HT-29 (cell line): ENCODE data around the gene ZNHIT3. TPM values are rescaled to one million over a fixed set of nuclear protein-coding genes. Genes with fewer than 3 reads are reported as not detected.
"Not testable (repeated sequence)": the region's sequence is repeated elsewhere in the genome, so short reads cannot be mapped to it uniquely, and the experiment has no call there.

ENCODE experiments used
- DNase-seq: peaks from one replicate; pipeline ENCODE4 v3.0.0-alpha.2; 2015; ENCODE audit warnings: low spot score
- total RNA-seq: library from RNA; depleted of rRNA; stranded (reverse); fragments of >200 nt; shearing (Covaris generic); gene quantifications from 2 replicates; pipeline ENCODE4 v1.2.3, GENCODE V29; 2014

Gene ZNHIT3
- total RNA-seq, 1 experiment from 2014 or later, result 37.2 TPM

DNA sequence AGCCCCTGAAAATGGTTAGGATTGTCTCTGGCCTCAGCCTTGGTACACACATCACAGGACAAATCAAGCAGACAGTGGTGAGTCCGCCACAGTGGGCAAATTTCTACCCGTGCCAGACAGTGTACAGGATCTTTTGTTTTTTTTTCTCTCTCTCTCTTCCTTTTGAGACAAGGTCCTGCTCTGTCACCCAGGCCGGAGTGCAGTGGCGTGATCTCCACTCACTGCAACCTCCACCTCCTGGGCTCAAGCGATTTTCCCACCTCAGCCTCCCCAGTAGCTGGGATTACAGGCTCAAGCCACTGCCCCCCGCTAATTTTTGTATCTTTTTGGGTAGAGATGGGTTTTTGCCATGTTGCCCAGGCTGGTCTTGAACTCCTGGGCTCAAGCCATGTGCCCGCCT is 2.5 kb upstream of the ZNHIT3 start:
- not testable (repeated sequence) for DNase-seq

DNA sequence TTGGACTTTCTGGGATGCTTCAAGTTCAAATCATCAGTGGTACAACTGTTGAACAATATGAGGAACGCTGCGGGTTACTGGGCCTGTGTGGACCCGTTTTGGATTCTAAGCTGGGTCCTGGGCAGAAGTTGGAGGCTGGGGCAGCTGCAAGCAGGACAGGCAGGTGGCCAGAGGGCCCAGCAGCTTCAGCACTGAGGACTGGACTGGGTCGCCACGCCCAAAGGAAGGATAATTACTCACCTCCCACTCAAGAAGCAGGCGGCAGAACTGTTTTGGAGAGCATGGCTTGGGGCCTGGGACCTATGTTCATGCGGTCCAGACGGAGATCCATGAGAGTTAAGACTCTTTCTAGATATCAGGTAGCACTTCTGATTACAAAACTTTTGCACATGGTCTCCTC is 1.5 kb upstream of the ZNHIT3 start:
- DNase-seq, result no peak

DNA sequence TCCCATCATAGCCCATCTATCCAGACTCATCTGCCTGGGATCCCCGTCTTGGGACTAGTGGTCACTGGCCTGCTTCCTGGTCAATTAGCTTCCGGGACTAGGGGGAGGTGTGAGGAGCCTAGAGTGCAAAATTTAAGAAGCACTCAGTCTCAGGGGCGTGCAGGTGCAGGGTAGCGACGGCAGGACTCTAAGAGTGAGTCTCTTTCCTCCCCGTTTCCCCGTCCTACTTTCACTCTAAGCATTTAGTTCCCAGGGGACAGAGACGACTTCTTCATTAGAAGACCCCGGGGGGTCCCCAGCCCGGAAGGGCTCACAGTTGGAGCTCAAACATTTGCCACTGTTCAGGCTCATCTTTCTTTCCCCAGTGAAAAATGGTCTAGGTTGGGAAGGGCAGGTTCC is 677 bp upstream of the ZNHIT3 start:
- DNase-seq, result no peak

DNA sequence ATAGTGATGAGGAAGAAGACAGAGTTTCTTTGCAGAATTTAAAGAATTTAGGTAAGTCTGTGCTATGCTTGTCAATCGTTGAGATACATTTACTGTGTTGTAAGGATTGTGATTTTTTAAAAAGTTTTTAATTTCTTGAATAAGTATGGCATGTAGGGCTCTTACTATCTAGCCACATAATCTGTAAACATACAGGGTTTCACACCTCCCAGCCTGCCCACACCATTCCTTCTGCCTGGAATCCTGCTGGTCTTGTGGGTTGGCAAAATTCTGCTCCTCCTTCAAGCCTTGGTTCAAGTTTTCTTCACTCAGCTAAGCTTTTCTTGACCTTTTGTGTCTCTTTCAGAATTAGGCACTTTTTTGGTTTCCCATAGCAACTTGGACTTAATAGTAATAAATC is 7.5 kb downstream of the ZNHIT3 start:
- no peak for DNase-seq

DNA sequence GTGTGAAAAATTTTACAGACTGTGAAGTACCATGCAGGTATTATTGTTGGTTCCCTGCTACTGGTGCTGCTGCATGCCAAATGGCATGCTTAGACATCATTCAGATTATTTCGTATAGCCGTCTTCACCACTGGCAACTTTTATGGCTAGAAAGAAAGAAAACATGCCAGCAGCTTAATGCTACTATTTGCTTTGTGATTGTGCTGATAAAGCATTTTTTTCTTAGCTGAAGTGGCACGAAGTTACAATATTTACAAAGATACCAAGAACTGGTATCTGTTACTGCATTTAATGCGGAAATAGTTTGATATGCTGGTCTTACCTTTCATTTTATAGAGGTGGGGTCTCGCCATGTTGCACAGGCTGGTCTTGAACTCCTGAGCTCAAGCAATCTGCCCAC is 8.2 kb downstream of the ZNHIT3 start:
- no peak for DNase-seq

DNA sequence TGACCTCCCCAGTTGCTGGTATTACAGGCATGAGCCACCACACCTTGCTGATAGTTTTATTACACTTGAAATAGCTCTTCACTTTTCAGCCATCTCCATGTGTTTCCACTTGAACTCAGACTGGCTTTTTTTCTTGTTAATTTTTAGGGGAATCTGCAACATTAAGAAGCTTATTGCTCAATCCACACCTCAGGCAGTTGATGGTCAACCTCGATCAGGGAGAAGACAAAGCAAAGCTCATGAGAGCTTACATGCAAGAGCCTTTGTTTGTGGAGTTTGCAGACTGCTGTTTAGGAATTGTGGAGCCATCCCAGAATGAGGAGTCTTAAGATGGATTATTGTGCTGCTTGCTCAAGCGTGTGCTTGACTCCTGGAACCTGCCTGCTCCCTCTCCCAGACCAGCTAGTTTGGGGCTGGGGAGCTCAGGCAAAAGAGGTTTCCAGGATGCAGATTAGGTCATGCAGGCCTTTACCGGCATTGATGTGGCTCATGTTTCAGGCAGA is 8.6 kb downstream of the ZNHIT3 start:
- no peak for DNase-seq

DNA sequence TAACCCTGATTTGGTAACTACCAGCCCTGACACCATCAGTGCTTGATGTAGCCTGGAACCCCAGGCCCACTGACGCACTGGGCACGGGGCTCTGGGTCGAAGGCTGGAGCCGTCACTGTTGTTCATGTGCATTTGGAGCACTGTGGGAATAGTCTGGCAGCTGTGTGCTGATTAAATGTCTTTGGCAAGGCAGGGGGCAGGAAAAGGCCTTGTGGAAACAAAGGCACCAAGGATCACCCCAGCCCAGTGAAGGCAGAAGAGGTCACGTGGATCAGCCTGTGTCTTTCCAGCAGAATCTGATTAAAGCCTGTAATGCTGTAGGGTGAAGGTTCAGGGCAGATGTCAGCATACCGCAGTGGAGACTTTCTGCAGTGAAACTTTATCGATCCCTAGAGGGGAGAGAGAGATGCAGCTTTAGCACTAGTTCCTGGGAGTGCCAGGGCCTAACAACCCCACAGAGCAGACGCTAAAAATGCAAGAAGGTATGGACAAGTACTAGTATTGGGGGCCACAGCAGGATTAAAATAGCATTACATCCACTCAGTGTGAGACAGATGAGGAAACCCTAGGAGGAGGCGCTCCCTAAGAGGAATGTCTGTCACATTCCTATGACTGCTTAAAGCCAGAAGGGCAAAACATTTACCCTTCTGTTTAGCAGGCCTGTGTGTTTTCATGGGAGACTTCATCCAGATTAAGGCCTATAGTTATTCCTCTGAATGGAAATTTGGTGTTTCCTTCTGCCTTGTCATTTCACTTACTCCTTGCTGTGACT is 9.7 kb downstream of the ZNHIT3 start:
- DNase-seq, result no peak

DNA sequence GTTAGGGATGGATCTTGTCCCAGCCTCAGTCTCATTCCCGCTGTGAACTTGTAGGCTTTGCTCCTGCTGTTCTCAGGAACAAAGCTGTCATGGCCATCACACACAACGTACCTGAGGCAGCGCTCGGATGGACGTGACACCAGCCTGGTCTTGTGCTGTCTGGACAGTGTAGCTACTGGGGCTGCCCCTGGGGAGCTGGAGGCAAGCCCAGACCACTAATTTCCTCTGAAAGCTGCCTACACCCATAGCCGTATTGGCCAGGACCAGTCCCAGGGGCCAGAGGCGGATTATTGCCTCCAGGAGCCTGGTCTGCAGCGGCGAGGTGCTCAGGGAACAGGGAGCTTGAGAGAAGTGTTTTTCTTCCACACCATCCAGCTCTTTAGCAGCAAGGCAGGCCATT is 11.7 kb downstream of the ZNHIT3 start:
- no peak for DNase-seq

DNA sequence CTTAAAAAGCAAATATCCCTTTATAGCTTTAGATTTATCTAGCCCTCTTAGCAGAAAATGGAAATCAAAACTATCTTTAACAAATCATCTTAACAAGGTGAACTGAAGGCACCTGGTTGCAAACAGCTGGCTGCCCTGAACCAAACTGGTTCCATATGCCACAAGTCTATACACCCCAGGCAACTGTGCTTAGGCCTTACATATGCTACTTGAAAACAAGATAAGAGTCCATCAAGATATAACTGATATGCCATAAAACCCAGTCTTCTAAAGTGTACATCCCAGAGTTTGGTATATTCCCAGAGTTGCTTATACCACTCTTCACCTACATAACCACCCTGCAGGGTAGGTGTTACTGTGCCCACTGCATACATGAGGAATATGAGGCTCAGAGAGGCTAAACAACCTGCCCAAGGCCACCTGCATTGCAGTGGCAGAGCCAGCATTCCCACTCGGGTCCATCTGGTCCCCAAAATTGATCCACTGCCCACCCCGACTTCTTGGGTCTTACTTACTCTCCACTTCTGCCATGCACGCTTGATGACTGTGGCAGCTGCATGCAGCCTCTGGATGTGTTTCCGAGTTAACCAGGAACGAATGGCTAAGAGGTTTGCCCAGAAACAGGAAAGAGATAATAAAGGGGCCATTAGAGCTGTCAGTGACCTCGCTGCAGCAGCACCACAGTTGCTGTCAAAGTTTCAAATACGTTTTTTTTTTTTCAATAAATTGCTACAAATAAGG is 12.2 kb downstream of the ZNHIT3 start:
- DNase-seq, result no peak

DNA sequence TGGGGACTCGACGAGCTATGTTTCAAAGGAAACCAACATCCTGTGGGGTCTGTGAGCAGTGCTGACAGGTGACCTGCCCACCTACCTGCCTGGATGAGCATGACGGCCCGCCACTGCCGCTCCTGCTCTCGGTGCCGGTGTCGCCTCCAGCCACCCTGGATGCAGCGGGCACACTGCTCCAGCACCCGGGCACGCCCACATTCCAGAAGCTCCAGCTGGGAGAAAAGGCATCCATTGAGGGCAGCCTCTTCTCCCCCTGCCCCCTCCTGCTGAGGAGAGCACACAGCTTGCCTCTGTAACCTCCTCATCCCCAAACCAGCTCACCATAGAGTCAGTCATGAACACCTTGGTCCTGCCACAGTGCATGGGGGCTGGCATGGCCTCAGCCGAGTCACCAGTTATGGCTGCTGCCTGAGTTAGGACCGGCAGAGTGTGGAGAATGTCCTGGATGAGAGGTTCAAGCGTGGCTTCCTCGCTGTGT is 14.3 kb downstream of the ZNHIT3 start:
- no peak for DNase-seq

DNA sequence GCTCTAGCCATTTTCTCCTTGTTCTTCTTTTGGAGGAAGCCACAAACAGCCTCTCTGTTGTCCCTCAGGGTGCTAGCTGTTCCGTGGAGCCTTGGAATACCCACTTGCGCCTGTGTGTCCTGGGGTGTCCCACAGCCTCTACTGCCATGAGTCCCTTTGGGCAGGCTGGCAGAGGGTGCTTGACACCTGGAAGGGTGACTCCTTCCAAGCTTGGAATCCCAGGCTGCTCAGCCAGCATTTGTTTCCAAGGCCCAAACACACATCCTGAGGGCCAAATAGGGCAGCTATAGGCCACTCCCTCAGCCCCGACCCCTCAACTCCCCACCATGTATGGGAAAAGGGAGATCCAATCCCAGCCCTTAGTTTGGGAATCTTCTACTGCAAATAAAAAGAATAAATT is 14.9 kb downstream of the ZNHIT3 start:
- no peak for DNase-seq

DNA sequence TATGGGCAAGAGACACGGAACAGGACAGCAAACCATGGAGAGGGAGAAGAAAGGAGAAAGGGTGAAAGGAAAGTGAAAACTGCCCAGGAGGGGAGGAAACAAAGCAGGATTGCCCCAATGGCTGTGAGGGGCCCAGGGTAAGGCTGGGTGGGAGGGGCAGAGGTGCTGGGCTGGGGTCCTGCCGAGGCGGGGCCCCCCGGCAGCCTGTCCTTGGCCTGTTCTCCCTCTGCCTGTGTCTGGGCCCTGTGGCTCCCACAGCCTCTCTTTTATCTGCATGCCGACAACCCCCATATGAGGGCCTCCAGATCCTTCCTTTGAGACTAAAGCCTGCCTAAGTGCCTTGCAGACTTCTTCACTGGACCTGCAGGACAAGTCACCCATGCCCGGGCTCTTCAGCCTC is 15.5 kb downstream of the ZNHIT3 start:
- DNase-seq, result no peak

DNA sequence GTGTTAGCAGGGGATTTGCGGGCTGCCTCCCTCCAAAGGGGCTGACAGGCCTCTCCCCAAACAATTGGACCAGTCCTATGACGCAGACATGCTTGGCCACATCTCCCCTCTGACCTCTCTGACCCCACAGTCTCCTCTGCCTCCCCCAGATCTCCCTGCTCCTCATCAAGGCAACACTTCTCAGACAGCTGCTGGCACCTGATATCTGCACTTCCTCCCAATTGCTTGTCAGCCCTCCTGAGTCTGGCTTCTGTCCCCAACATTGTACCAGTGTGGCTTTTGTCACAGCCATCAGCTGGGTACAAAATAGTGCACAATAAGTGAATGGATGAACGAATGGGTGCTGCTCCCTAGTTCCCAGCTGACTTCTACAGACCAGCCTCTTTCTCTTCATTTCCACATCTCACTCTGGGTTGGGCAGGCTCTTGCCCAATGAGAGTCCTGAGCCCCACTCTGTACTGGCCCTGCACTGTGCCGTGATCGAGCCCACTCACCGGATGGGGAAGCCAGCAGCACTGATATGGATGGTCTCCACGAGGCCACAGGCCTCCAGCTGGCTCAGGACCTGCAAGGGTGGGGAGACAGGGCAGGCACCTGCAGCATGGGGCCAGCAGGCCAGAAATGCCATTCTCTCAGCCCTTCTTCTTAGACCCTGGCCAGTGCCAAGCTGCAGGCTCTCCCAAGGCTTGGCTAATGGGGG is 17.1 kb downstream of the ZNHIT3 start:
- DNase-seq, result no peak

DNA sequence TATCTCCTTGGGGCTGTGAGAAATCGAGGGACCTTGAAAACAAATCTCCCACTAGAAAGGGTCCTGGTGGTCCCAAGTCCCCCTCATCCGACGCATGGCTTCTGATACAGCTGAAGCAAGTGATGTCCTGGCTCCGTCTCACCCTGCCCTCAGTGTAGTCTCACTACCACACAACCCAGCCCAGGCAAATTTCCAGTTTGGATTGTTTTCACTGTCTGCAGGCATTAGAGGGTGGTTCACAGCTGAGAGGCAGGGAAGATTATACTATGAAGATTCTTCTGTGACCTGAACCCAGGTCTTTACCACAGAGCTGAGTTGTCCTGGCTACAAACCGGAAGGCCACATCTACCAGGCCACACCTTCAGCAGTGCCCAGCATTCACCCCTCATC is 17.7 kb downstream of the ZNHIT3 start:
- no peak for DNase-seq

DNA sequence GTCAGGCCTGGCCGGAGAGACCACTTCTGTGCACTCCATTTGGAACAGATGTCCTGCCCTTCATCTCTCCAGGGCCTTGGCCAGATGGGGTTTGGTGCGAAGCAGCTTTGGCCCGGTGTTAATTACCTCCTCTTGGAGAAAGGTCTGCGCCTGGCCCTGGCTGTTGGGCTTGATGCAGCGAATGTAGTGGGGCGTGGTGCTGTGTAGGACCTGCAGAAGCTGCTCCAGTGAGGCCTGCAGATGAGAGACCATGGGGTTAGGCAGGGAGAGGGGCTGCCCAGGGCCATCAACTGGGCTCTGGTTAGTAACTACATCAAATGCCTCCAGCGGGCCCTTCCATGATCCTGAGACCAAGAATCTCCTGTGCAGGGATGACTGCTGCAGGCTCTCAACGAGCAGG is 18.7 kb downstream of the ZNHIT3 start:
- DNase-seq, result no peak

DNA sequence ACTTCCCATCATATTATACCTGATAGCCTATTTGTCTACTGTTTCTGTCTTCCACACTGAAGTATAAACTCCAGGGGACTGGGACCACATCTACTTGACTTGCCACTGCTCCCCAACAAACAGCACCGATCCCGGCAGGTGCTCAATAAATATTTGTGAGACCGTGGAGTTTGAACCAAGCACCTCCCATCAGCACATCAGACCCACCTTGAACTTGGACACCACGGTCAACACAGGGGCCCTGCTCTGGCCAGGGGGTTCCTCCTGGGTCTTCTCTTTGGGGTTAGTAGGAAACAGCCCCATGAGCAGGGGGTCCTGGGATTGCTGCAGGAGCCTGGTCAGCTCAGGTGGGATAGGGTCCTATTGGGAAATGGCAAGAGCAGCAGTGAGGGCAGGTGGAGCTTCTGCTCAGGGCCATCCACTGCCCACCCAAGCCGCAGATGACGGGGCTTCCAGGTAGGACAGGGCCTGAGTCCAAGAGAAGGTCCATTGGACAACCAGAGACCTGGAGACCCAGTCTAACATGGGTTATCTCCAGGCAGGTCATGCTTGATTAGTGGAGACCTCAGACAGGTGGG is 19.9 kb downstream of the ZNHIT3 start:
- DNase-seq, result no peak

DNA sequence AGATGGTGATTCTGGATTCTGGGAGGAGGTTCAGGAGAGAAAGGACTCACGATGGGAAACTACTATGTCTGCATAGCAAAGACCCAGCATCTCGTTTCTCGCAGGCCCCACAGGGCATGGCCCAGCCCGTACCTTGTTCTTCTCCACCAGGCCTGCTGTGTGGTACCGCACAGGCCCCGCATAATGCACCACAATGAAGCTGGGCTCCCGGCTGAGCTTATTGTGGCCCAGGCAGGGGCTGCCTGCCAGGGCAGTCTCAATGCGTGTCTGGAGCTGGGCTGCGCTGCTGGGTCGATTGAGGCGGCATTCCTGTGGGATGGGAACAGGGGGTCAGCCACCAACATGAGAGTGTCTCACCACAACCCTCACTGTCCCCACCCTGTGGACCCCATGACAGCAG is 20.4 kb downstream of the ZNHIT3 start:
- no peak for DNase-seq

DNA sequence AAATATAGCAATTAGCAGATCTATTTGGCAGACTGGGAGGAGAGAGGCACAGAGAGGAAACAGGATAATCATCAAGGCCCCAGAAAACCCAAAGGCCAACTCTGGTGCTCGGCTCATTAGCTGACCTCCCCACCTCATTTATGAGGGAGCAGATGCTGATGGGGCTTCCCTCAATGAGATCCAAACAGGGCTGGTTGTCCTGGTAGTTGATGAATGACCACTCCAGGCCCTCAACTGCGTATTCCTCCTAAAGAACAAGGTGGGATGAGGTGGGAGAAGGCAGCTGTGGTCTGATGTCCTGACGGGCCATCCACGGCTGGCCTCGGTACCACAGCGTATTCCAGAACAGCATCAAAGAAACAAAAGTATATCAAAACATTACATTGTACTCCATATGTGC is 20.8 kb downstream of the ZNHIT3 start:
- DNase-seq, result no peak

DNA sequence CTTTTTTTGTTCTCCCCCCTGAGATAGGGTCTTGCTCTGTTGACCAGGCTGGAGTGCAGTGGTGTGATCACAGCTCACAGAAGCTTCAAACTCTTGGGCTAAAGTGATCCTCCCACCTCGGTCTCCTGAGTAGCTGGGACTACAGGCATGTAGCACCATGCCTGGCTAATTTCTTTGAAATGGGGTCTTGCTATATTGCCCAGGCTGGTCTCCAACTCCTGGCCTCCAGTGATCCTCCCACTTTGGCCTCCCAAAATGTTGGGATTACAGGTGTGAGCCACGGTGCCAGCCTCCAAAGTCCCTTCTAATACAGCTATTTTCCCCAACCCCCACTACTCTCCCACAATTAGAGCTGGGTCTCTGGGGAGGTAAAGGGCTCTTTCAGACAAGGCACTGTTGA is 22.0 kb downstream of the ZNHIT3 start:
- DNase-seq, result not testable (repeated sequence)

DNA sequence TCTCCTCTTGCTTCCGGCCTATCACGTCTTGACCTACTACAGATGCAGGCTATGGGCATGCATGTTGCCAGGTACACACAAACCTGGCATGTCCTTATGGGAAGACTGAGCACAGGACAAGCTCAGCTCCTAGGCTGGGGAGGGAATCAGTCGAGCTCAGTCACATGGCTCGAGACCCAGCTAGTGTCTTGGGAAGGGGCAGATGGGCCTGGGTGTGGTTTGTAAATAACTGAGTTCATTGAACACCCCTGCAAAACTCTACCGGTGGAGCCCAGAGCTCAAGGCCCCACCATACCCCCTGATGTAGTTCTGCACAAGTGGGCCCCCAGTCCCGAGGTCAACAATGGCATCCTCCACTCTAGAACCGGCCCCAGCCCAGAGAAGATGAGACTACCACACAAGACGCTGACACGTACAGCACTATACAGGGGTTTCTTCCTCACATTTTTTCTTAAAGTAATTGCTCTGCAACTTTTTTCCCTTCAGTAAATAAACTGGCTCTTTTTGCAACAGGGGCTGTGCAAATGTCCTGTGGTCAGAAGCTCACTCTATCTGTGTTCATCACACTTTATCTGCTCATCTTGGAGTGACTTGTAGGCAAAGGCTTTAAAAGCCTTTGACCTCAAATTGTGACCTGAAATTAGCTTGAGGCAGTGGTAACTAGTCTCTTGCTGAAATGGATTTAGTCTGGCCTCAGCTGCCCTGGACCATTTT is 22.9 kb downstream of the ZNHIT3 start:
- no peak for DNase-seq

DNA sequence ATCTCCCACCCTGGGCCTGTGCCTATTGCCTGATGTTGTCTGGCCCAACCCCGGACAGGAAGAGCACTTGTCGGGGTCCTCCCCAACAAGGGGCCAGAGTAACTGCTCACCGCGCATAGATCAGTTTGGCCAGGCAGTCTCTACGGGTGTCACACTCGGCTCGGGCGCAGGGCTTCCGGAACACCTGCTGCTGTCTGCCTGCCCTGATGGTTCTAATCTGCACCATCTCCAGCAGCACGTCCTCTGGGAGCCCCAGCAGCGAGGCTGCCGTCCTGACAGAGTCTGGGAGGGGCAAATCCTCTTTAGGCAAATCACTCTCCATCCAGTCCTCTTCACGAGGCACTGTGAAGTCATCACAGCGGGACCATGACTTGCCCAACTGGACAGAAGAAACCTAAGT is 24.2 kb downstream of the ZNHIT3 start:
- DNase-seq, result no peak
